Activated T-helper 17 cell treated with anti-CD3 and anti-CD28 coated beads, Interleukin-2, amount 50 U/mL, for 72 hours (primary cell): ENCODE measurements around the gene OPA1. TPM values are rescaled to one million over a fixed set of nuclear protein-coding genes. Genes with fewer than 3 reads are reported as not detected.

Source experiments
- ATAC-seq: fragments of 150-1000 bp; cut with Tn5 transposase; replicated peaks from 2 replicates; pipeline ENCODE4 v1.10.0; 2021; ENCODE audit warnings: mild to moderate bottlenecking, moderate library complexity
- H3K27ac Mint-ChIP-seq: one replicate; pipeline ENCODE4 v1.8.0; 2022; ENCODE audit warnings: mixed read lengths
- H3K27me3 Mint-ChIP-seq: one replicate; pipeline ENCODE4 v1.8.0; 2022; ENCODE audit warnings: mixed read lengths
- H3K36me3 Mint-ChIP-seq: one replicate; pipeline ENCODE4 v1.8.0; 2022; ENCODE audit warnings: low read depth, mild to moderate bottlenecking, mixed read lengths
- H3K4me1 Mint-ChIP-seq: one replicate; pipeline ENCODE4 v1.8.0; 2022; ENCODE audit warnings: mixed read lengths
- H3K4me3 Mint-ChIP-seq: one replicate; pipeline ENCODE4 v1.8.0; 2022; ENCODE audit warnings: mild to moderate bottlenecking, mixed read lengths
- H3K9me3 Mint-ChIP-seq: one replicate; pipeline ENCODE4 v1.8.0; 2022; ENCODE audit warnings: mixed read lengths
- total RNA-seq, 2 donors: library from RNA; stranded (reverse); gene quantifications; one replicate each; pipeline ENCODE4 v1.2.3, GENCODE V29; 2022

OPA1 gene
- total RNA-seq, 2 donors from 2014 or later = 98.5 to 112 TPM

DNA sequence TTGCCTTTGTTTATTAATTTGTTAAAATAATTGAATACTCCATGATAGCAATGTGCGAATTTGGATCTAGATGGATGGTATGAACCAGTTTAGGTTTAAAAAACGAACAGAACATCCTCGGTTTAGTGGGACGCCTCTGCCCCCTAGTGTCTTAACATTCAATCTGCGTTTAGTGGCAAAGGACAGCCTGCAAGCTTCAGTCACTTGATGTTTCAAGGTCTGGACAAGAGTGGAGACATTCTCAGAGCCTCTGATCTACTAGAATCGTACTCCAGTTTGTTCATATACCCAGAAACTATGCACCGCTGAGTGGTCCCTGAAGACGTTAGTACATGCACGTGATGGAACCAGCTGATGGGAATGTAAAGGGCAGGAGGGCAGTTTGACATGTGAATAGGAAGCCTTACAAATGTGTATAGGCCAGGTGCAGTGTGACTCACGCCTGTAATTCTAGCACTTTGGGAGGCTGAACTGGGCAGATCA lies 20.5 kb upstream of the OPA1 start:
- no peaks in the 10 kb centered on the region for H3K36me3 Mint-ChIP-seq
- no peaks in the 10 kb centered on the region for H3K27me3 Mint-ChIP-seq
- H3K27ac Mint-ChIP-seq = no peak overlapping the region
- no peaks in the 10 kb centered on the region for H3K4me1 Mint-ChIP-seq
- no peak overlapping the region for H3K4me3 Mint-ChIP-seq
- ATAC-seq = peak; percentile 61
- H3K9me3 Mint-ChIP-seq = no peaks in the 10 kb centered on the region

DNA sequence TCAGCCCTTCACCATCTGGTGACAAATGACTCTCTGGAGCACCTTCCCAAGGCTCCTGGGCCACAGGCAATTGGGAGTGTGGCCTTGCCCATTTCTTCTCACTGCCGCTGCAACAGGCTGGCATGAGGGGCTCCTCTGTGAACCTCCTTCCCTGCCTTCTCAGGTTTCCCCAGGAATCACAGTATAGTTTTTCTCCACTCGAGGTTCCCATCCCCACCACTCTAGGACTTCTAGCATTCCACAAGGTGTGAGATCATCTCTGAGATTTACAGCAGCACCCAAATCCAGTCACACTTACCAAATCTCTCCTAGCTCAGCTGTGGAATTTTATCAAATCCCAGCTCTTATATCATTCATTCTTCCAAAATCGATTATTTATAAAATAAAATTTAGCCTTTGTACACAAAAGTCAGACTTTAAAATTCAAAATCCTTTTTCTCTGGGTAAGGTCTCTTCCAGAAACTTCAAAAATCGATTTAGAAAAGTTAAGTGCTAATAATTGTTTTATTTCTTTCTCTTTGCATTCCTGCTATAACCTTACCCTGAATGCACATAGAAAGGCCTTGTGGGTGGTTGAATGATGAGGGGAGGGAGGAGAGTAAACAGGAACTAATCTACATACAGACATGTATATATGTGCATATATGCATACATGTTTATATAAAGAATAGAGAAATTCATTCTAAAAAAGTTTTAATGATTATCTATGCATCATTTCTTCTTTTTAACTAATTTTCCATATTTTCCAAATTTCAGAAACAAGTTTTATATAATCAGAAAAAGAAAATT lies 19.4 kb upstream of the OPA1 start:
- Mint-ChIP-seq H3K4me1 (no peaks in the 10 kb centered on the region), H3K4me3 (no peak overlapping the region), H3K27me3 (no peaks in the 10 kb centered on the region), H3K36me3 (no peaks in the 10 kb centered on the region), H3K27ac (no peak overlapping the region), H3K9me3 (no peaks in the 10 kb centered on the region)
- no peak for ATAC-seq

DNA sequence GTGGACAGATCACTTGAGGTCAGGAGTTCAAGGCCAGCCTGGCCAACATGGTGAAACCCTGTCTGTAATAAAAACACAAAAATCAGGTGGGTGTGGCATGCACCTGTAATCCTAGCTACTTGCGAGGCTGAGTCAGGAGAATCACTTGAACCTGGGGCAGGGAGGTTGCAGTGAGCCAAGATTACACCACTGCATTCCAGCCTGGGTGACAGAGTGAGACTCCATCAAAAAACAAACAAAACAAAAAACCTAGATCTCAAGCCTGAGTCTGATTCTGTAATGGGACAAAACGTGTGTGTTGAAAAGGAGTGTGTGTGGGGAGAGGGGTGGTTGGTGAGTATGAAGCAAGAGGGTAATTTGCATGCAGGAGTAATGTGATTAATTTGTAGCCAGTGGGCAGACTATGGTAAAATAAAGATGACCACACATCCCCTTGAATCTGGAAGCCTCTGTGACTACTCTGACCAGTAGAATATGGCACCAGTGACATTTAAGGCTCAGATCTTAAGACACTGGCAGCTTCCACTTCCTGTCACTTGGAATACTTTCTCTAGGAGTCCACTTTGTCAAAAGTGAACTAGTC lies 18.4 kb upstream of the OPA1 start:
- H3K36me3 Mint-ChIP-seq = no peaks in the 10 kb centered on the region
- no peak for ATAC-seq
- no peak overlapping the region for H3K27ac Mint-ChIP-seq
- H3K9me3 Mint-ChIP-seq = no peaks in the 10 kb centered on the region
- H3K27me3 Mint-ChIP-seq = no peaks in the 10 kb centered on the region
- no peak overlapping the region for H3K4me3 Mint-ChIP-seq
- H3K4me1 Mint-ChIP-seq = no peaks in the 10 kb centered on the region

DNA sequence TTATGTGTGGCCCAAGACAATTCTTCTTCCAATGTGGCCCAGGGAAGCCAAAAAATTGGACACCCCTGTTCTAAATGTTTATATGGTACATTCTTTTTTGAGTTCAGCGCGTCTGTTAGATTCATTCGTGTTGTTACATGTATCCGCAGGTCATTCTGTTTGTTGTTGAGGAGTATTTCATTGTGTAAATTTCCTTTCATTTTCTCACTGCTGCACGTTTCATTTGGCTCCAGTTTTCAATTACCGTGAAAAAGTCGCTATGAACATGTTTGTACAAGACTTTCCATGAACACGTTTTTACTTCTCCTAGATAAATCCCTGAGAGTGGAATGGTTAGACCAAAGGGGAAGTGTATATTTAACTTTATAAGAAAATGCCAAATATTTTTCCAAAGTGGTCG lies 7.5 kb upstream of the OPA1 start:
- H3K36me3 Mint-ChIP-seq = no peaks in the 10 kb centered on the region
- H3K4me3 Mint-ChIP-seq = no peak overlapping the region
- no peaks in the 10 kb centered on the region for H3K27me3 Mint-ChIP-seq
- H3K9me3 Mint-ChIP-seq = no peaks in the 10 kb centered on the region
- no peak for ATAC-seq
- no peaks in the 10 kb centered on the region for H3K4me1 Mint-ChIP-seq
- no peak overlapping the region for H3K27ac Mint-ChIP-seq

DNA sequence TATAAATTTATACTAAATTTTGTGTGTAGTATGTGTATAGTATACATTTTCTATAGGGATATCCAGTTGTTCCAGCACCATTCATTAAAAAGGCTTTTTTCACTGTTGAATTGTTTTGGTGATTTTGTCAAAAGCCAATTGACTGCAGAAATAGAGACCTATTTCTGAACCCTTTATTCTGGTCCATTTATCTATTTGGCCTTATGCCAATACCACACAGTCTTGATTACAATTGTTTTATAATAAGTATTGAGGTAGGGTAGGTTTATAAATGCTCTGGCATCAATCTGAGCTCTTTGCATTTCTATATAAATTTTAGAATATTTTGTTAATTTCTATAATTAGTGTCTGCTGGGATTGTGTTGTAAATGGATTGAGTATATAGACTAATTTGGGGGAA lies 6.5 kb upstream of the OPA1 start:
- H3K4me3 Mint-ChIP-seq = no peak overlapping the region
- no peaks in the 10 kb centered on the region for H3K4me1 Mint-ChIP-seq
- H3K27me3 Mint-ChIP-seq = no peaks in the 10 kb centered on the region
- H3K27ac Mint-ChIP-seq = no peak overlapping the region
- ATAC-seq = no peak
- H3K36me3 Mint-ChIP-seq = no peaks in the 10 kb centered on the region
- no peaks in the 10 kb centered on the region for H3K9me3 Mint-ChIP-seq

DNA sequence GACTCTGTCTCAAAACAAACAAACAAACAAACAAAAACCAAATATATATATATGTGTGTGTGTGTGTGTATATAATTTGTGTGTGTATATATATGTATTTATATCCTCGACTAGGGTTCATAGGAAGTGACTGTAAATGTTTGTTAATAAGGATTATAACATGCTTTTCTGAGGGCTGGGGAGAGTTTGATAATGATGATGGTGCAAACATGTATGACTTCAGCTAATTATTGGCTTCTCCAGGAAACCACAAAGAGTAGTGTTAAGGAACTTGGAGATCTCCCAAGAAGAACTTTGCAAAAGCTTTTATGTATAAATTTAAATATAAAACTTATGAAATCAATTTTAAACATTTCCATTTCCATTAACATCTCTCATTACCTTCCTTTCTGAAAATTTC lies 3.9 kb upstream of the OPA1 start:
- Mint-ChIP-seq H3K27me3 (no peaks in the 10 kb centered on the region), H3K36me3 (peaks cover 13% of the 10 kb centered on the region), H3K9me3 (no peaks in the 10 kb centered on the region), H3K4me3 (no peak overlapping the region), H3K27ac (no peak overlapping the region), H3K4me1 (peaks cover 5% of the 10 kb centered on the region)
- ATAC-seq = no peak

DNA sequence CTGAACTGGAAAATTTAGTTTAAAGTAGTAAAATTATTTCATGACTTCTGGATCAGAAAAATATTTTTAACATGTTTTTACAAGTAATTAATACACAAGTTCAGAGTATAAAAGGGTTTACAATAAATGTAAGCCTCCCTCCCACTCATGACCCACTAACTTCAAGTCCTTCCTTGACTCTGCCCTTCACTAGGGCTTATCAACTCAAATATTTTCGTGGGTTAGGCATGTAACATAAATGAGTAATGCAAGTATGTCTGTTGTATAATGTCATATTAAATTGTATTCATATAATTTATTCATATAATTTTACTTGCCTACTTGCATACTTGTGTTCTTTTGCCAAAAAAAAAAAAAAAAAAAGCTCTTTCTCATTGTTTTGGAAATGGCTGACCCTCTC lies 3.4 kb upstream of the OPA1 start:
- H3K36me3 Mint-ChIP-seq = peaks cover 14% of the 10 kb centered on the region
- no peaks in the 10 kb centered on the region for H3K9me3 Mint-ChIP-seq
- no peak overlapping the region for H3K27ac Mint-ChIP-seq
- no peak for ATAC-seq
- no peak overlapping the region for H3K4me3 Mint-ChIP-seq
- H3K27me3 Mint-ChIP-seq = no peaks in the 10 kb centered on the region
- peaks cover 5% of the 10 kb centered on the region for H3K4me1 Mint-ChIP-seq

DNA sequence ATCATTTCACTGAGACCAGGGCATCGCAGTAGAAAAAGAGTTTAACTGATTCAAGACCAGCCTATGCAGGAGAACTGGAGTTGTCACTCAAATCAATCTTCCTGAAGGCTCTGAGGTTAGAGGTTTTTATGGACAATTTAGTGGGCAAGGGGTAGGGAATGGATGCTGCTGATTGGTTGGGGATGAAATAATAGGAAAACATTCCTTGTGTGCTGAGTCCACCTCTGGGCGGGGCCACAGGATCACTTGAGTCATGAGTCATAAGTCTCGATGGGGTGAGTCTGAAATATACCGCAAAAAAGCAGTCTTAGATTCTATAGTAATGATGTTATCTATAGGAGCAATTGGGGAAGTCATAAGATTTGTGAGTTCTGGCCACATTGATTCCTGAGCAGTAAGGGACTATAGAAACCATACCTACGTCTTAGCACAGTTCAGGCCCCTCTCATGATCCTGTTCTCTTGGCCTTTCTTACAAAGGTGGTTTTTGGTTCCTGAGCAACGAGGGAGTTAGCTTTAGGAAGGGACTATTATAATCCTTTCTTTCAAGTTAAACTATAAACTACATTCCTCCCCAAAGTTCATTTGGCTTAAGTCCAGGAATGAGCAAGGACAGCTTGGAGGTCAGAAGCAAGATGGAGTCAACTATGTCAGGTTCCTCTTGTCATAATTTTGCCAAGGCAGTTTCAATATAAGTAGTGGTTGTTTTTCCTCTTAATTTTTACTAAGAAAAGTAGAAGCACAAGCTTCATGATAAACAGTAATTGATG lies 2.7 kb upstream of the OPA1 start:
- Mint-ChIP-seq H3K4me1 (peaks cover 5% of the 10 kb centered on the region), H3K9me3 (no peaks in the 10 kb centered on the region), H3K36me3 (peaks cover 15% of the 10 kb centered on the region), H3K4me3 (no peak overlapping the region), H3K27ac (no peak overlapping the region), H3K27me3 (no peaks in the 10 kb centered on the region)
- no peak for ATAC-seq

DNA sequence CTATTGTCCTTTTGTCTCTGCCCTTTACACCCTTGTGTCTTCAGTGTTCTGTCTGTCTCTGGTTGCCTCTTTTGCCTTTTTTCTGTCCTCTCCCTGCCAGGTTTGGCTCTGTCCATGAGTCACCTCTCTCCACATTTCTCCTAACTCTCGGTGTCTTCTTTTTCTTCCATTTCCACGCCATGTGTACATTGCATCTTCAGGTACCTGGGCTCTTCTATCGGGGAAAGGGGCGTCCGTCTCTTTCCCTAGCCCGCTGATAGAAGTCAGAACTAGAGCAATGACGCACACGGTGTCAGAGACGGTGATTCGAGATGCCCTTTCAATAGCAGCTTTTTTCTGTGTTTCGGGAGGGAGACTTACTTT lies 641 bp downstream of the OPA1 start:
- Mint-ChIP-seq H3K27me3 (no peaks in the 10 kb centered on the region), H3K4me3 (peak overlapping the region; percentile 97), H3K4me1 (peaks cover 31% of the 10 kb centered on the region), H3K36me3 (peaks cover 48% of the 10 kb centered on the region), H3K27ac (peak overlapping the region; percentile 99), H3K9me3 (no peaks in the 10 kb centered on the region)
- peak; percentile 77 for ATAC-seq

DNA sequence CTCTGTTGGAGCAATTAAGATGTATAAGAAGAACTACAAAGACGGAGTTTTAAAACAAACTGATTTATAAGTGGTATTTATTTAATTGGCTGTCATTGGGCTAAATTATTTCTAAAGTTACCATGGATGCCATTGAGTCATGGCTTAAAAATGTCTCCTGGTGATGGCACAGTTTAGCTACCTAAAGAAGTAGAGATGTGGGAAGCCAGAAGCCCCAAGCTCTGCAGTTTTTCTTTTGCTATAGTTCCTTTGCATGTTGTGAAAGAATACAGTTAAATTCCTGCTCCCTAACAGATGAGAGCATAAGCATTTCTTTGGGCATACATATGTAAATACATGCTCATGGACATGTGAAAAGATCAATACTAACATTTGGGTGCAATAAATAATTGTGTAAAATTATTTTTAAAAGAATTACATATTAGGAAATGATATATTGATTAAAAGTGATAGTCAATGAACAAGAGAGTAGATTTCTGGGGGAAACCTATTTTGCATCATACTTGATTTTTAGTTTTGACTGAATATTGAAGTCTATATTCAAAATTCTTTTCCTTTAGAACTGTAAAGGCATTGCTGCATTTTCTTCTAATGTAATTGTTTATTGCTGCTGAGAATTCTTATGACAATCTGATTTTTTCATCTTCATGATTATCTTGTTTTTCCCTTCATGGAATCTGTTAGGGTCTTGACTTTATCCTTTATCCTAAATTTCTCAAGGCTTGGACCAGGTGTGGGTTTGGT lies 2.1 kb downstream of the OPA1 start:
- no peak for ATAC-seq
- Mint-ChIP-seq H3K36me3 (peaks cover 63% of the 10 kb centered on the region), H3K4me3 (peak overlapping the region; percentile 97), H3K4me1 (peaks cover 34% of the 10 kb centered on the region), H3K27me3 (no peaks in the 10 kb centered on the region), H3K9me3 (no peaks in the 10 kb centered on the region), H3K27ac (peak overlapping the region; percentile 99)

DNA sequence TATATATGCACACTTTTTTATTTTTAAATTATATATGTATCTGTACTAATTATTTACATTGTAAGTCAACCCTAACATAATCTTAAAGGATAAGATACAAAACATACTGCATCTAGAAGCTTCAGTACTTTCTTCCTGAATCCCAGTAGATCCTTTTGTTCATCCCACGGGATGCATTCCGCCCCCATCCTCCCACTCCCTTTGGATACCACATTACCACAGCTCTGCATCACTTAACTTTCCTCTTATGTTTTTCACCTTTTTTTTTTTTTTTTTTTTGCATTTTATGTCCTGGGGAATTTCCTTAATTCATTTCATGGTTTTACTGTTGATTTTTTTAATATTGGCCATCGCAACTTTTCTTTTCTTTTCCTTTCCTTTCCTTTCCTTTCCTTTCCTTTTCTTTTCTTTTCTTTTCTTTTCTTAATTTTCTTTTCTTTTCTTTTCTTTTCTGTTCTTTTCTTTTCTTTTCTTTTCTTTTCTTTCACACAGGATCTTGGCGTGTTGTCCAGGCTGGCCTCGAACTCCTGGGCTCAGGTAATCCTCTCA lies 3.0 kb downstream of the OPA1 start:
- peak overlapping the region; percentile 48 for H3K27ac Mint-ChIP-seq
- H3K36me3 Mint-ChIP-seq = peaks cover 69% of the 10 kb centered on the region
- no peak for ATAC-seq
- no peaks in the 10 kb centered on the region for H3K27me3 Mint-ChIP-seq
- no peaks in the 10 kb centered on the region for H3K9me3 Mint-ChIP-seq
- peak overlapping the region; percentile 97 for H3K4me3 Mint-ChIP-seq
- peaks cover 43% of the 10 kb centered on the region for H3K4me1 Mint-ChIP-seq

DNA sequence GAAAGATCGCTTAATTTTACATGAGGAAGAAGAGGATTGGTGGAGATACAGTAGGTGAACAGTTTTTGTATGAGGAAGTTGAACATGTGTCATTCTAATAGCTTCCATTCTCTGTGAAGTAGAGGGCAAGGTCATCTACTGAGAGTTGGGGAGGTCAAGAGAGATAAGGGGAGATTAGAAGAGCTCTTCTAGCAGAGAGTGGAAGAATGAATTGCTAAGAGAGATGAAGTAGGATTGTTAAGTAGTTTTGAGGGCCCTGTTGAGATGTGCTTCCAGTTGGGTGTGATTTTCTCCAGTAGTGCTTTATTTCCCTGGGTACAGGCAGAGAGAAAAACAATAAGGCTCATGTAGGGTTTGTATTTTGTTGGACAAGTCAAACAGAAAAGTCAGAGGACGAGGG lies 5.2 kb downstream of the OPA1 start:
- Mint-ChIP-seq H3K27me3 (no peaks in the 10 kb centered on the region), H3K36me3 (peaks cover 87% of the 10 kb centered on the region), H3K27ac (no peak overlapping the region), H3K4me3 (no peak overlapping the region), H3K9me3 (no peaks in the 10 kb centered on the region), H3K4me1 (peaks cover 46% of the 10 kb centered on the region)
- no peak for ATAC-seq

DNA sequence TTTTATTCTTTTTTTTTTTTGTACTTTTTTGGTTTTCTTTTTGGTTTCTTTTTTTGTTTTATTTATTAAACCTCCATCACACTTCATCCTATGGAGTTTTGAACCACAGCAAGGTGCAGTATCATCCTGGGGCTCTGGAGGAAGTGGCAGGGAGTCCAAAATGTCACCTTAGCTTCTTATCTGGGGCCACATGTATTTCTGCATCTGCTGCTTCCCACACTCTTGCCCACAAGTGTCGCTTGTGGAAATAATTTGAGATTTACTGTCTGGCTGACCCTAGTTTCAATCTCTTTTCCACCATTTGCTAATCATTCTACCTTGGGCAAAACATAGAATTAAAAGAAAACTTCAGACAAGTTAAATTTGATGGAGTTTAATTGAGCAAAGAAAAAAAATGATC lies 6.4 kb downstream of the OPA1 start:
- Mint-ChIP-seq H3K27me3 (no peaks in the 10 kb centered on the region), H3K36me3 (peaks cover 83% of the 10 kb centered on the region), H3K4me1 (peaks cover 42% of the 10 kb centered on the region), H3K4me3 (no peak overlapping the region), H3K27ac (no peak overlapping the region), H3K9me3 (no peaks in the 10 kb centered on the region)
- ATAC-seq = no peak

DNA sequence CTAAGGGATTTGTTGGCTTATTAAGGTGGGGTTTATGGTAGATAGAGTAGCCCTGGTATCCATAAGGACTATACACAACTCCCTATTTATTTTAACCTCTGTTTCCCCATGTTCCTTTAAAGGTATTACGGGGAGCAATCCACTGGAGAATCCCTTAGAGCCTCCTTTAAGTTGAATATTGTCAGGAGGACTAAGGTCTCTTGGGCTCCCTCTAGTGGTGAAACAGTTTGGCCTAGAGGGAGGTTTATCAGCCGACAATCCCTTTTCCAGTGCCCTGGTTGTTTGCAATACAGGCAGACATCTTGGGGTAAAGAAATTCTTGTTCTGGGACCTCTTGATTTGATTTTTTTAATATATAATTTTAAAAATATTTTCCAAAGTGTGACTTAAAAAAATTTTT lies 12.9 kb downstream of the OPA1 start:
- Mint-ChIP-seq H3K4me3 (no peak overlapping the region), H3K27me3 (no peaks in the 10 kb centered on the region), H3K36me3 (peaks cover 46% of the 10 kb centered on the region), H3K9me3 (no peaks in the 10 kb centered on the region), H3K4me1 (peaks cover 20% of the 10 kb centered on the region), H3K27ac (no peak overlapping the region)
- peak; percentile 80 for ATAC-seq
